HCT116 (cell line): Measurements from ENCODE around the gene HNF1B. TPM values are rescaled to one million over a fixed set of nuclear protein-coding genes. Genes with fewer than 3 reads are reported as not detected.

Experiments
- ATAC-seq: fragments of 200-7000 bp; cut with Tn5 transposase; 2 replicates; pipeline ENCODE4 v1.9.1; 2020; ENCODE audit warnings: mild to moderate bottlenecking, moderate library complexity
- BruUV-seq: library from RNA; stranded (reverse); fragments of 400-500 nt; replicated peaks from 2 replicates; lab custom pipeline; 2021; lab: Mats Ljungman, UMichigan
- CTCF ChIA-PET: fragments of 300-600 bp; sonication (Branson Sonifier 250); formaldehyde crosslinking; loops from one replicate; lab custom pipeline; 2021; ENCODE audit warnings: antibody characterized with exemption; lab: Charles Lee
- POLR2A ChIA-PET: fragments of 300-600, 350-600 bp; sonication (Branson Sonifier 250); formaldehyde crosslinking; loops from one replicate; lab custom pipeline; 2021; ENCODE audit warnings: antibody characterized with exemption; lab: Charles Lee
- RAD21 ChIA-PET, 2 experiments: fragments of 300-600 bp; sonication (Branson Sonifier 250); formaldehyde crosslinking; loops; one replicate each; lab custom pipeline; 2023; ENCODE audit warnings: low total read pairs in 2 of 2; ENCODE audit not compliant: uncharacterized antibody in 2 of 2, unreplicated experiment in 2 of 2, low non-redundant PET in 1 of 2; lab: Charles Lee
- DNase-seq: peaks from one replicate; pipeline ENCODE4 v3.0.0-alpha.2; 2010; ENCODE audit warnings: low read depth, low spot score
- H2AFZ ChIP-seq: fragments of 200-600 bp; shearing (Covaris generic), sonication (generic); 2 replicates; pipeline ENCODE4 v1.6.1; 2017; ENCODE audit warnings: low read depth, mixed run types, mixed read lengths, antibody characterized with exemption, low read length; ENCODE audit not compliant: poor library complexity, severe bottlenecking
- H3K27ac ChIP-seq: 2 replicates; pipeline ENCODE4 v1.5.1; 2012; ENCODE audit warnings: low read depth, low read length
- H3K27me3 ChIP-seq: fragments of 200-600 bp; sonication (generic); 2 replicates; pipeline ENCODE4 v1.6.1; 2016; ENCODE audit warnings: mixed run types, low read length, mixed read lengths; ENCODE audit not compliant: insufficient read depth
- H3K36me3 ChIP-seq, 2 experiments: fragments of 200-500 bp in 1 of 2; fragments of 200-600 bp in 1 of 2; sonication (Bioruptor generic) in 1 of 2; sonication (generic) in 1 of 2; 2 replicates each; pipeline versions ENCODE4 v1.5.1 to v1.6.1; 2014 to 2016; ENCODE audit warnings: low read length in 2 of 2, inconsistent platforms in 1 of 2, mixed read lengths in 1 of 2, mixed run types in 1 of 2; ENCODE audit not compliant: insufficient read depth in 2 of 2, control insufficient read depth in 1 of 2
- H3K4me1 ChIP-seq, 2 experiments: fragments of 200-600 bp in 1 of 2; sonication (generic) in 1 of 2; 2 replicates each; pipeline versions ENCODE4 v1.5.1 to v1.6.1; 2012 to 2017; ENCODE audit warnings: low read length in 2 of 2, inconsistent platforms in 1 of 2, mild to moderate bottlenecking in 1 of 2, mixed read lengths in 1 of 2, mixed run types in 1 of 2, moderate library complexity in 1 of 2; ENCODE audit not compliant: insufficient read depth in 2 of 2, control insufficient read depth in 1 of 2
- H3K4me2 ChIP-seq: fragments of 200-600 bp; sonication (generic); 2 replicates; pipeline ENCODE4 v1.6.1; 2017; ENCODE audit warnings: mixed run types, low read length, mixed read lengths
- H3K4me3 ChIP-seq, 2 experiments: fragments of 200-600 bp in 1 of 2; sonication (generic) in 1 of 2; replicated peaks in 1 of 2; 2 replicates each; pipeline ENCODE4 v1.5.1; 2011 to 2016; ENCODE audit warnings: low read length in 2 of 2, control low read depth in 1 of 2, low read depth in 1 of 2, mild to moderate bottlenecking in 1 of 2, mixed read lengths in 1 of 2, mixed run types in 1 of 2
- H3K79me2 ChIP-seq: fragments of 200-600 bp; sonication (generic); 2 replicates; pipeline ENCODE4 v1.6.1; 2017; ENCODE audit warnings: mild to moderate bottlenecking, mixed run types, low read length, moderate library complexity, mixed read lengths; ENCODE audit not compliant: insufficient read depth
- H3K9ac ChIP-seq: fragments of 200-600 bp; sonication (generic); 2 replicates; pipeline ENCODE4 v1.6.1; 2016; ENCODE audit warnings: low read length, mixed read lengths
- H3K9me2 ChIP-seq: fragments of 200-600 bp; sonication (generic), shearing (Covaris generic); 2 replicates; pipeline ENCODE4 v1.6.1; 2017; ENCODE audit warnings: mixed run types, mild to moderate bottlenecking, moderate library complexity; ENCODE audit not compliant: insufficient read depth
- H3K9me3 ChIP-seq, 2 experiments: fragments of 200-500 bp in 1 of 2; fragments of 200-600 bp in 1 of 2; sonication (Bioruptor generic) in 1 of 2; sonication (generic) in 1 of 2; 2 replicates each; pipeline ENCODE4 v1.6.1; 2014 to 2017; ENCODE audit warnings: low read length in 2 of 2, mixed read lengths in 2 of 2, inconsistent platforms in 1 of 2, low read depth in 1 of 2, mild to moderate bottlenecking in 1 of 2, mixed run types in 1 of 2, moderate library complexity in 1 of 2; ENCODE audit not compliant: control insufficient read depth in 1 of 2, insufficient read depth in 1 of 2
- H4K20me1 ChIP-seq: fragments of 200-600 bp; sonication (generic), shearing (Covaris generic); 2 replicates; pipeline ENCODE4 v1.6.1; 2017; ENCODE audit warnings: mixed run types, mild to moderate bottlenecking, moderate library complexity; ENCODE audit not compliant: insufficient read depth
- EGR1 ChIP-seq: IDR thresholded peaks from 2 replicates; pipeline ENCODE4 v1.6.1; 2012; ENCODE audit warnings: low read depth
- ELF1 ChIP-seq: IDR thresholded peaks from 2 replicates; pipeline ENCODE4 v1.6.1; 2012; ENCODE audit warnings: low read depth, borderline replicate concordance
- EZH2 ChIP-seq: fragments of 200-600 bp; sonication (generic); IDR thresholded peaks from 2 replicates; pipeline ENCODE4 v1.6.1; 2017; ENCODE audit warnings: antibody characterized with exemption, mixed run types
- FOSL1 ChIP-seq: IDR thresholded peaks from 2 replicates; pipeline ENCODE4 v1.6.1; 2012; ENCODE audit warnings: low read depth
- JUND ChIP-seq: IDR thresholded peaks from 2 replicates; pipeline ENCODE4 v1.6.1; 2012
- POLR2A ChIP-seq: IDR thresholded peaks from 2 replicates; pipeline ENCODE4 v1.7.0; 2011; ENCODE audit warnings: borderline replicate concordance; ENCODE audit not compliant: insufficient read depth, insufficient read length; ENCODE audit errors: extremely low read depth
- RAD21 ChIP-seq: IDR thresholded peaks from 2 replicates; pipeline ENCODE4 v1.6.1; 2012; ENCODE audit warnings: low read depth, mild to moderate bottlenecking
- TCF7L2 ChIP-seq: IDR thresholded peaks from 2 replicates; pipeline ENCODE4 v1.7.0; 2011; ENCODE audit warnings: borderline replicate concordance, inconsistent platforms; ENCODE audit not compliant: insufficient read depth, insufficient read length; ENCODE audit errors: extremely low read depth
- ZNF274 ChIP-seq: fragments of 200-500 bp; sonication (Bioruptor generic); IDR thresholded peaks from 2 replicates; pipeline ENCODE4 v1.6.1; 2014; ENCODE audit warnings: mild to moderate bottlenecking, low read depth, low read length, inconsistent platforms
- intact Hi-C: fragments of 100-400 bp; cut with micrococcal nuclease; formaldehyde crosslinking; loops from 2 replicates; pipeline ENCODE4 v1.10.0; 2022
- total RNA-seq: library from RNA; stranded (reverse); gene quantifications from one replicate; pipeline ENCODE4 v1.2.1, GENCODE V29; 2021; ENCODE audit not compliant: unreplicated experiment
- TF ChIP-seq, protein P1 (sequence below): IDR thresholded peaks from 2 replicates; pipeline ENCODE4 v1.6.1; 2012; ENCODE audit warnings: low read depth
- TF ChIP-seq, protein P2 (sequence below): IDR thresholded peaks from 2 replicates; pipeline ENCODE4 v1.6.1; 2011; ENCODE audit warnings: mild to moderate bottlenecking, low read length, moderate library complexity; ENCODE audit not compliant: insufficient replicate concordance; ENCODE audit errors: extremely low read depth
- TF ChIP-seq, protein P3 (sequence below): IDR thresholded peaks from 2 replicates; pipeline ENCODE4 v1.6.1; 2012

HNF1B gene
- total RNA-seq, 1 experiment from 2014 or later = 3.6 TPM

DNA sequence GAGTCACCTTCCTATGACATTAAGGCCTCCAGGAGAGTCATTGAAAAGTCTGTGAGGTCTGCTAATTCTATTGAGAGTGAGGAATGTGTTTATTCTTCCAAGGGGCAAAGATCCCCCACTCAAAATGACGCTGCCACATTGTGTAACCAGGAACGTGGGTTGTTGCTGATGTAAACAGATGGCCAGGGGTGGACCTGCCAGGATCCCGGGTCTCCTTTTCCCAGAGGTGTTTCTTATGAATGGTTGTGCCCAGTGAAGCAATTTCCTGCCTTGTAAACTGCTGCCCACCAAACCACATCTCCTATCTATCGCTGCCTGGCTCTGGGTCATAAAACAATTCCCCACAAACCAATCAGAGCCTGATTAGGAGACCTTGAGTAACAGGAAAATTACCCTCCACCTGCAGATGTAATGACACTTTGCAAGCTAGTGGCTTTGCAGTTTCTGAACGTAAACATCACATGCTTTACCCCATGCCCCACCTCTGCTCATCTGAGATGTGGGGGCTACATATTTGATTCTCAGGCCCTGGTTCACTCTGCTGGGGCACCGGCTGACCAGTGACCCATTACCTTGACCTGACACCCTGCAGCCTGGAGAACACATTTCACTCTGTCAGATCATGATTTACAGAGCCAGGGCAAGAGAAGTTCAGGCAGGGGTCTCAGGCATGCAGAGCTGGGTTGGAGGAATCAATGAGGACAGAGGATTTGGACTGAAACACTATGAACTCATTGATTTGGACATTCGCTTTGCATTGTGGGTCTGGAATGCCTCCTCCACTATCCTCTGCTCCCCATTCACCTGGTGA, 68.5 kb downstream of the HNF1B start:
- no peaks in the 10 kb centered on the region for H3K9me2 ChIP-seq
- CTCF ChIA-PET = no interaction called here
- H3K4me1 ChIP-seq = peaks cover 0 to 9% of the 10 kb centered on the region in 2 experiments; a peak in 2 of 4 replicates
- H3K27ac ChIP-seq = no peak overlapping the region
- H3K4me3 ChIP-seq = no peak overlapping the region
- no peaks in the 10 kb centered on the region for H4K20me1 ChIP-seq
- TF ChIP-seq ZNF274 (no peak), ELF1 (no peak), FOSL1 (no peak), POLR2A (no peak), TCF7L2 (no peak), EZH2 (no peak), EGR1 (no peak), JUND (no peak), RAD21 (no peak)
- TF ChIP-seq, protein P1, sequence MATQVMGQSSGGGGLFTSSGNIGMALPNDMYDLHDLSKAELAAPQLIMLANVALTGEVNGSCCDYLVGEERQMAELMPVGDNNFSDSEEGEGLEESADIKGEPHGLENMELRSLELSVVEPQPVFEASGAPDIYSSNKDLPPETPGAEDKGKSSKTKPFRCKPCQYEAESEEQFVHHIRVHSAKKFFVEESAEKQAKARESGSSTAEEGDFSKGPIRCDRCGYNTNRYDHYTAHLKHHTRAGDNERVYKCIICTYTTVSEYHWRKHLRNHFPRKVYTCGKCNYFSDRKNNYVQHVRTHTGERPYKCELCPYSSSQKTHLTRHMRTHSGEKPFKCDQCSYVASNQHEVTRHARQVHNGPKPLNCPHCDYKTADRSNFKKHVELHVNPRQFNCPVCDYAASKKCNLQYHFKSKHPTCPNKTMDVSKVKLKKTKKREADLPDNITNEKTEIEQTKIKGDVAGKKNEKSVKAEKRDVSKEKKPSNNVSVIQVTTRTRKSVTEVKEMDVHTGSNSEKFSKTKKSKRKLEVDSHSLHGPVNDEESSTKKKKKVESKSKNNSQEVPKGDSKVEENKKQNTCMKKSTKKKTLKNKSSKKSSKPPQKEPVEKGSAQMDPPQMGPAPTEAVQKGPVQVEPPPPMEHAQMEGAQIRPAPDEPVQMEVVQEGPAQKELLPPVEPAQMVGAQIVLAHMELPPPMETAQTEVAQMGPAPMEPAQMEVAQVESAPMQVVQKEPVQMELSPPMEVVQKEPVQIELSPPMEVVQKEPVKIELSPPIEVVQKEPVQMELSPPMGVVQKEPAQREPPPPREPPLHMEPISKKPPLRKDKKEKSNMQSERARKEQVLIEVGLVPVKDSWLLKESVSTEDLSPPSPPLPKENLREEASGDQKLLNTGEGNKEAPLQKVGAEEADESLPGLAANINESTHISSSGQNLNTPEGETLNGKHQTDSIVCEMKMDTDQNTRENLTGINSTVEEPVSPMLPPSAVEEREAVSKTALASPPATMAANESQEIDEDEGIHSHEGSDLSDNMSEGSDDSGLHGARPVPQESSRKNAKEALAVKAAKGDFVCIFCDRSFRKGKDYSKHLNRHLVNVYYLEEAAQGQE = no peak
- TF ChIP-seq, protein P2, sequence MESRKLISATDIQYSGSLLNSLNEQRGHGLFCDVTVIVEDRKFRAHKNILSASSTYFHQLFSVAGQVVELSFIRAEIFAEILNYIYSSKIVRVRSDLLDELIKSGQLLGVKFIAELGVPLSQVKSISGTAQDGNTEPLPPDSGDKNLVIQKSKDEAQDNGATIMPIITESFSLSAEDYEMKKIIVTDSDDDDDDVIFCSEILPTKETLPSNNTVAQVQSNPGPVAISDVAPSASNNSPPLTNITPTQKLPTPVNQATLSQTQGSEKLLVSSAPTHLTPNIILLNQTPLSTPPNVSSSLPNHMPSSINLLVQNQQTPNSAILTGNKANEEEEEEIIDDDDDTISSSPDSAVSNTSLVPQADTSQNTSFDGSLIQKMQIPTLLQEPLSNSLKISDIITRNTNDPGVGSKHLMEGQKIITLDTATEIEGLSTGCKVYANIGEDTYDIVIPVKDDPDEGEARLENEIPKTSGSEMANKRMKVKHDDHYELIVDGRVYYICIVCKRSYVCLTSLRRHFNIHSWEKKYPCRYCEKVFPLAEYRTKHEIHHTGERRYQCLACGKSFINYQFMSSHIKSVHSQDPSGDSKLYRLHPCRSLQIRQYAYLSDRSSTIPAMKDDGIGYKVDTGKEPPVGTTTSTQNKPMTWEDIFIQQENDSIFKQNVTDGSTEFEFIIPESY = no peak
- TF ChIP-seq, protein P3, sequence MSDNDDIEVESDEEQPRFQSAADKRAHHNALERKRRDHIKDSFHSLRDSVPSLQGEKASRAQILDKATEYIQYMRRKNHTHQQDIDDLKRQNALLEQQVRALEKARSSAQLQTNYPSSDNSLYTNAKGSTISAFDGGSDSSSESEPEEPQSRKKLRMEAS = no peak
- TF ChIP-seq, all 23 proteins: peak for 0
- ATAC-seq (no peak), DNase-seq (no peak)
- H3K79me2 ChIP-seq = no peaks in the 10 kb centered on the region
- POLR2A ChIA-PET = no interaction called here
- no peak overlapping the region for H2AFZ ChIP-seq
- no TSS peak for BruUV-seq
- RAD21 ChIA-PET = no interaction called here
- no peaks in the 10 kb centered on the region for H3K9me3 ChIP-seq
- no peaks in the 10 kb centered on the region for H3K27me3 ChIP-seq
- no peaks in the 10 kb centered on the region for H3K36me3 ChIP-seq
- H3K4me2 ChIP-seq = no peak overlapping the region
- H3K9ac ChIP-seq = no peak overlapping the region
- intact Hi-C loops = no loop called here
